HG03045 (cell line): Measurements from ENCODE around the gene AKAP13.
"Not testable (repeated sequence)": the region's sequence is repeated elsewhere in the genome, so short reads cannot be mapped to it uniquely, and the experiment has no call there.

Experiments
- ATAC-seq: cut with Tn5 transposase; IDR thresholded peaks from one replicate; pipeline ENCODE4 v1.9.1; 2021; ENCODE audit warnings: mild to moderate bottlenecking, moderate library complexity; ENCODE audit not compliant: unreplicated experiment

The AKAP13 gene

GRCh38 chr15:85531083-85531482 lies 150.7 kb downstream of the AKAP13 start:
- no peak for ATAC-seq

- no peak for ATAC-seq
Observed at GRCh38 chr15:85532689-85533088, 152.3 kb downstream of the AKAP13 start.

GRCh38 chr15:85534031-85534430 lies 153.6 kb downstream of the AKAP13 start:
- peak; percentile 90 for ATAC-seq

DNA sequence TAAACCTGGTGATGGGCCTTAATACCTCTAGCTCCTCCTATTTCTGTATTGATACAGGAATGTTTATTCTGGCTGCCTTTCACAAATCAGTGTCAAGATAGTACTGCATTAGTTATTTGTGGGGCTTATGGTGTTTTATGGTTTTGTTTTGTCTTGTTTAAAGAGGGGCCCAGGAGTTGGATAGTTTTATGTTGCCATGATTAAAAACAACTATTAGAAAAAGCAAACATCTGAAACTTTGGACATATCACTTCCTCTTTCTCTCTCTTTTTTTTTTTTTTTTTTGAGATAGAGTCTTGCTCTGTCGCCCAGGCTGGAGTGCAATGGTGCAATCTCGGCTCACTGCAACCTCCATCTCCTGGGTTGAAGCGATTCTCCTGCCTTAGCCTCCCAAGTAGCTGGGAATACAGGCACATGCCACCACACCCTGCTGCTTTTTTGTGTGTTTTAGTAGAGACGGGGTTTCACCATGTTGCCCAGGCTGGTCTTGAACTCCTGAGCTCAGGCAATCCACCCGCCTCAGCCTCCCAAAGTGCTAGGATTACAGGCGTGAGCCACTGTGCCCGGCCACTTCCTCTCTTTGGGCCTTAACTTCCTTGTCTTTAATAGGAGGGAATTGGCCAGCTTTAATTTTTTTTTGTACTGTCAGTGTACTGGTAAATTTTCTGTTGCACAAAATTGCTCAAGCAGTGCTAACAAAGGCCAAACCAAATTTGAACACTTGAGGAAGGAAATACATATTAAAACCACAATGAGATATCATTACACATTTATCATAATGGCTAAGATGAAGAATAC lies 155.3 kb downstream of the AKAP13 start:
- not testable (repeated sequence) for ATAC-seq

DNA sequence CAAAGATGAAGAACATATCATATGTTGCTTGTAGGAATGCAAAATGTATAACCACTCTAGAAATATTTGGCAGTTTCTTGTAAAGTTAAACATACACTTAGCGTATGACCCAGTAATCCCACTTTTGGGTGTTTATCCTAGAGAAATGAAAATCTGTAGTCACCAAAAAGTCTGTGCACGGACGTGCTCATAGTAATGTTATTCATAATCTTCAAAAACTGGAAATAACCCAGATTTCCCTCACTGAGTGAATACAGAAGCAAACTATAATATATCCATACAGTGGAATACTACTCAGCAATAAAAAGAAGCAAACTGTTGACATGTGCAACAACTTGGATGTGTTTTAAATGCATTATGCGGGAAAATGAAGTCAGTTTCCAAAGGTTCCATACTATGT lies 155.9 kb downstream of the AKAP13 start:
- no peak for ATAC-seq

DNA sequence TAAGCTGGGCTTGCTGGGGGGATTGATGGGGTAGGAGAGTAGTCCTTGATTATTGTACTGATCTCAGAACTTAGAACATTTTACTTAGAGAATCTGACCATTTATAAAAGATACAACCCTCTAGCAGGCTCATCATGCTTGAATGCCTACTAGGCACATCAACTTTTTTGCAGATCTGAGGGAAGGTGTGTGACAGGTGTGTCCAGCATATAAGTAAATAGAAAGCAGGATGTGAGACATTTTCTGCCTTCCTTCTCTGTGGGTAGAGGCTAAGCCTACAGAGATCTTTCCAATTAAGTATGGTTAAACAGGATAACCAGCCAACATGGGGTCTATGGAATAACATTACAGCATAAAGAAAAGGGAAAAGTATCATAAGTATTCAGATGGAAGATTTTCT lies 159.1 kb downstream of the AKAP13 start:
- ATAC-seq, result no peak

GRCh38 chr15:85540085-85540797 lies 159.8 kb downstream of the AKAP13 start:
- no peak for ATAC-seq

GRCh38 chr15:85541744-85542143 lies 161.3 kb downstream of the AKAP13 start:
- ATAC-seq, result no peak

GRCh38 chr15:85542488-85542887 lies 162.1 kb downstream of the AKAP13 start:
- ATAC-seq, result no peak

GRCh38 chr15:85542895-85543331 lies 162.5 kb downstream of the AKAP13 start:
- no peak for ATAC-seq

DNA sequence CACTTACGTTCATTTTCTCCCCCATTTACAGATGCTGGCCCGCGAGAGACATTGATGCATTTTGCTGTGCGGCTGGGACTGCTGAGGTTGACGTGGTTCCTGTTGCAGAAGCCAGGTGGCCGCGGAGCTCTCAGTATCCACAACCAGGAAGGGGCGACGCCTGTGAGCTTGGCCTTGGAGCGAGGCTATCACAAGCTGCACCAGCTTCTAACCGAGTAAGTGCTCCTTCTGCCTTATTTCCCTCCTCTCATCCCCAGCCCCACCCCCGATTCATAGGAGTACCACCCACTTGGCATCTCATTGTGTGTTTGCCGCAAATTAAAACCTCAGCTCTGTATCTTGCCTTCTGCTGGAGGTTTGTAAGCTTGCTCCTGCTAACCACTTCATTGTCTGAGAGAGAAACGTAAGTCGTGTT lies 163.3 kb downstream of the AKAP13 start:
- no peak for ATAC-seq

- no peak for ATAC-seq
Observed at GRCh38 chr15:85545185-85545584, 164.8 kb downstream of the AKAP13 start.

DNA sequence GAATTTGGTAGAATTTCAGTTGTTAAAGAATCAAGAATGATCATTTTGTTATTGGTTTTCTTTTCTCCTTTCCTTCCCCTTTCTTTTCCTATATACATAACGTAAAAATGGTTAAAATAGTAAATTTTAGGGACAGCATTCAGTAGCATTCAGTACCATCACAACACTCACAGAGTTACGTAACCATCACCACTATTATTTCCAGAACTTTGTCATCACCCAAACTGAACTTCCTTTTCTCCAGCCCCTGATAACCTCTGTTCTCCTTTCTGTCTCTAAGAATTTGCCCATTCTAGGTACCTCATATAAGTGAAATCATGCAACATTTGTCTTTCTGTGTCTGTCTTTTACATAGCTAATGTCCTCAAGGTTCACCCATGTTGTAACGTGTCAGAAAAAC lies 165.3 kb downstream of the AKAP13 start:
- no peak for ATAC-seq

- no peak for ATAC-seq
Observed at GRCh38 chr15:85547386-85547785, 167.0 kb downstream of the AKAP13 start.

DNA sequence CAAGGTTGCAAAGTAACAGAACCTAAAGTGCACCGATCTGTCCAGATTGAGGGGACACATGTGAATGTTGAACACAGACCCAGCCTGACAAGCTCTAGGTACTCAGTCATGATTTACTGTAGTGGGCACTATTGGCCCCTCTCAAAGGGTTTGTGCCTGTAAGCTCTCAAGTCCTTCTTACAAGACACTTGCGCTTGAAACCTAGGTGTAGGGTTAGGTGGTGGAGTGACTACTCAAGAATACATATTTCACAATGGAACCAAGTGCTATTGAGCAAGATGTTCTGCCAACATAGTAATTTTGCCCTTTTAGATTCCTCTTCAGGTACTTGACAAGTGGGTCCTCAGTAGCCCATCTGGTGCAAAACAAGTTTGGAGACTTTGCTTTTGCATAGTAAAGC lies 169.9 kb downstream of the AKAP13 start:
- no peak for ATAC-seq

DNA sequence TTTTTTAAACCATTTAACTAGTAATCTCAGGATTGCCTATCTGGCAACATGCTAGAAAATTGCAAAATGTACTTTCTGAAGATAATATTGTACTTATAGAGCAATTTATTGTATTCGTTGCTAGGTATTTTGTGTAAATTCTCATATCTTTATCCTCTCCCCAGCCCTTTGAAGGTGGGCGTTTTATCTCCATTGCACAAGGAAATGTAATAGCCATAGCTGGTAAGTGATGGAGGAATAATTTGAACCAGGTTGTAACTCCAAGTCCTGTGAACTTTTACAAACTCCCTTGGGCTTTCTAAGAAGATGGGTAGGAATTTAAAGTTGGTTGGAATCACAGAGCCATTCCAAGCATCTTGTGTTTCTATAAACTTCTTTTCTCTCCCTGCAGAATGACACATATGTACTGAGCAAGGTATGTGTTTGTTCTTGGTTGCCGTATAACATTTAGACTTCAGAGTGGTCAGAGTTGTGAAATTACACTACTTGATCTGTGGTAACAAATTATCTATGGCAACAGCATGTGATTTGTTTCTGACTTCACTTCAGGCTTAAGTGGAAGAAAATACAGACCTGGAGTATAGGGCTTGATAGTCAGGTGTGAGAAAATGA lies 170.9 kb downstream of the AKAP13 start:
- no peak for ATAC-seq

DNA sequence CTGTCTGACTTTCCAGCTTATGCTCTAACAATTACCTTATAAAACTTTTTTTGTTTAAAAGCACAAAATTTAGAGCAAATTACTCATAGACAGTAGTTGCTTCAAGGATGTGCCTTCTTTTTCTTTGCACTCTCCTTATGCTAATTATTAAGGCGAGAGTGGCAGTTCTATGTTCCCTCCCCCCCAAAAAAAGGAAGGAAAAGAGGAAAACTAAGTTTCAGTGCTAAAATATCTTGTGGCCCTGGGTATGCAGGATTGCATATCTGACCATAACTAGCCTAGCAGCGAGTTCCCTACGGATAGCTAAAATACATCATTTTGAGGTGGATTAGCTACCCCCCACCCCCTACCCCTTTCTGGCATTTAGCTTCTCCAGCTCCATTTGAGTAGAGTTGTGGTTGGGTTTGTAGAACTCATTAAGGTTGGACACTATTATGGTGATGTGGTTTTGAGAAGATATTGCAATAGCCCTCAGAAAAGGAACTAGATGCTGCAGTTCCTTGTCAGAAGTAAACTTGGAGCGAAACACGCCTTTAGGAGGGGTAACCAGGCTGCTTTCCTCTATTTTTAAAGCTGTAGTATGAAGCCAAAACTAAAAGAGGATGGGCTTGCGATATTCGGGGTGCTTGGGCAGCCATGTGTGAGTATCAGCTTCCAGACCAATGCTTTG lies 174.6 kb downstream of the AKAP13 start:
- no peak for ATAC-seq

DNA sequence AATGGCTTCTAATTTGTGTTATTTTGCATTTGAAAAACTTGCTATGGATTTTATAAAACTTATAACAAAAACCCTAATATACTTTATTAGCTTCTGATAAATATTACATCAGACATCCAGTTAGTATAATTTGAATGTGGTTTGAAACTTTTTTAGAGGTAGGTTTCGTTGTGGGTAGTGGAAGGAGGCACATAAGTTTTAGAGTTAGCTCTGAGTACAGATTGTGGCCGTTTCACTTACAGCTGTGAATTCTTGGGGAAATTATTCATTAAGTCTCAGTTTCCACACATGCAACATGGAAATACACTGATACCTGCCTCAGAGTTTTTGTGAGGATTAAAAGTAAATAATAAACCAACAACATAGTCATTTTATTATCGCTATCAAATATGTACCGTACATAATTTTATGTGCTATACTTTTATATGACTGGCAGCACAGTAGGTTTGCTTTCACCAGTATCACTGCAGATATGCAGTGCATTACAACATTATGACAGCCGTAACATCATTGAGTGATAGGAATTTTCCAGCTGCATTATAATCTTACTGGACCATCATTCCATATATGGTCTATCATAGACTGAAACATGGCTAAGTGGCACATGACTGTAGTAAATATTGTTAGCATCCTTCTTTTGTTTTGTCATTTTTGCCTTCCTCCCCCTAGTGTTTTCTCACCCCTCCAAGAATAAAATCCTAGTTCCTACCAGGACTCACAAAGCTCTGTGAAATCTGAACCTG lies 175.6 kb downstream of the AKAP13 start:
- peak; percentile 75 for ATAC-seq

GRCh38 chr15:85556618-85556895 lies 176.2 kb downstream of the AKAP13 start:
- ATAC-seq, result no peak

GRCh38 chr15:85557385-85557784 lies 177.0 kb downstream of the AKAP13 start:
- no peak for ATAC-seq

DNA sequence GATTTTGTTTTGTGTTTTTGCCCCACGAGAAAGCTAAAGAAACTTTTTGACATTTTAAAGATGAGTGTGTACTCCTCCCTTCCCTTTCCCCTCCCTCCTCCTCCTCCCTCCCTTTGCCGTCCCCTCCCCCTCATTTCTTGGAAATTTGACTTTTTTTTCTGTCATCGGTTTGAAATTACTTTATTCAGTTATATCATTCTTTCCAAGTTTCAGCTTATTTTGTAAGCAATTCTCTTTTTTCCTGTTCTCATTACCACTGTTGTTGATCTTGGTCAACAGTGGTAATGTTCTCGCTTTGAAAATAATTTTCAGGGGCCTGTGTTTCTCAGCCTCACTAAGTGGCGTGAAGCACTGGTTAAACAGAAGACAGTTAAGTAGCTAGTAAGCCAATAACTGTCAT lies 178.4 kb downstream of the AKAP13 start:
- ATAC-seq, result no peak
